NCI-H1105 (cell line): ENCODE results near the gene SLAIN2.
"Not testable (repeated sequence)": the region's sequence is repeated elsewhere in the genome, so short reads cannot be mapped to it uniquely, and the experiment has no call there.

Source experiments
- DNase-seq: peaks from one replicate; lab custom pipeline; 2025; lab: John Stamatoyannopoulos, UW

SLAIN2 gene

DNA sequence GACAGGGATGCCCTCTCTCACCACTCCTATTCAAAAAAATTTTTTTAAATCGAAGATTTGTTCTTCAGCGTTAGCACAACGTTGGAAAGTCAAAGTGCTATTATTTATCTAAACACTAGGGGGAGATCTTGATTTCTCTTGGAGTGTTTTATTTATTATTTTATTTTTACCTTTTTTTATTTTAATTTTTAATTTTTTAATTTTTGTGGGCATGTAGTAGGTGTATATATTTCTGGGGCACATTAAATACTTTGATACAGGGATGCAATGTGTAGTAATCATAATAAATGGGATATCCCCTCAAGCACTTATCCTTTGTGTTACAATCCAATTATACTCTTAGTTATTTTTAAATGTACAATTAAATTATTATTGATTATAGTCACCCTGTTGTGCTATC, 104.4 kb downstream of the SLAIN2 start:
- DNase-seq = no peak

DNA sequence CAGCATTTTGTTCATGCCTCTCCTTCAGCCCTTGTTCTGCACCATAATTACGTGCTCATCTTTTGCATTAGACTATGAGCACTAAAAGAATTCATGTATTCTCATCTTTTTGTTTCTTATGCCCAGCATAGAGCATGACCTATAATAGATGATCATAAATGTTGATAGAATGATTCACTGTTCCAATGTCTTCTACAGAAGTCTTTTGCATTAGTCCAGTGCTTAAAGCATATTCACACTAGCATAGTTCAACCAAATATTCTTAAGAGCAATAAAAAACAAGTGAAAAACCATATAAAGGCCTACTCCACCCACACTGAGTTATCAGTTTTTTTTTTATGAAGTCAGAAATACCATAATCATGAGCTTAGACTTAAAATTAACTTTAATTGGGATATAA, 105.3 kb downstream of the SLAIN2 start:
- DNase-seq = no peak

DNA sequence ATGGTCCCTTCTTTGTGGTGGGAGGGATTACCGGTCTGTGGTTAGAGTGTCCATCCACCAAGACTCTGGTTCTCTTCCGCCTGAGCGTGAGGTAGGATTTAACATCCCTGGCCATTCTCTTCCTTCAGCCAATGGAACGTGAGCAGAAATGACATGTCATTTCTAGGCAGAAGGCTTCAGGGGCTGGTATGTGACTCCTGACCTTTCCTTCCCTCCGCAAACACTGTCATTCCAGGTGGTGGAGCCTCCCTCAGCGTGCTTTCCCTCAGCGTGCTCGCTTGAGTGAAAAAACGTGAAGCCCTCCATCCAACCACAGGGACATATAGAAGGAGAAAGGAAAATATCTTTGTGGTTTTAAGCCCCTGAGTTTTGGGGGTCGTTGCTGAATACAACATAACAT, 107.8 kb downstream of the SLAIN2 start:
- DNase-seq = no peak

DNA sequence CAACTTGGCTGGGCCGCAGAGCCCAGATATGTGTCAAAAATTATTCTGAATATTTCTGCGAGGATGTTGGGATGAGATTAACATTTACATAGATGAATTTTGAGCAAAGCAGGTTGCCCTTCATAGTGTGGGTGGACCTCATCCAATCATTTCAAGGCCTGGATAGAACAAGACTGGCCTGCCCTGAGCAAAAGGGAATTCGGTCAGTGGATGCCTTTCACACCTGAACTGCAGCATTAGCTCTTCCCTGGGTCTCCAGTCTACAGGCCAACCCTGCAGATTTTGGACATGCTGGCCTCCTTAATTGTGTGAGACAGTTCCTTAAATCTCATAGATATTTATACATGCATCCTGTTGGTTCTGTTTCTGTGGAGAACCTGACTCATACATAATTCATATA, 109.4 kb downstream of the SLAIN2 start:
- DNase-seq = no peak

DNA sequence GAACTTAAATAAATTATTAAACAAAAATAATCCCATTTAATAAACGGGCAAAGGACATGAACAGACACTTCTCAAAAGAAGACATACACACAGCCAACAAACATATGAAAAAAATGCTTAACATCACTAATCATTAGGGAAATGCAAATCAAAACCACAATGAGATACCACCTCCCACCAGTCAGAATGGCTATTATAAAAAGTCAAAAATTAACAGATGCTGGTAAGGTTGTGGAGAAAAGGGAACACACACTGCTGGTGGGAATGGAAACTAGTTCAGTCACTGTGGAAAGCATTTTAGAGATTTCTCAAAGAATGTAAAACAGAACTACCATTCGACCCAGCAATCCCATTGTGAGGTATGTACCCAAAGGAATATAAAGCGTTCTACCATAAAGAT, 110.3 kb downstream of the SLAIN2 start:
- not testable (repeated sequence) for DNase-seq

DNA sequence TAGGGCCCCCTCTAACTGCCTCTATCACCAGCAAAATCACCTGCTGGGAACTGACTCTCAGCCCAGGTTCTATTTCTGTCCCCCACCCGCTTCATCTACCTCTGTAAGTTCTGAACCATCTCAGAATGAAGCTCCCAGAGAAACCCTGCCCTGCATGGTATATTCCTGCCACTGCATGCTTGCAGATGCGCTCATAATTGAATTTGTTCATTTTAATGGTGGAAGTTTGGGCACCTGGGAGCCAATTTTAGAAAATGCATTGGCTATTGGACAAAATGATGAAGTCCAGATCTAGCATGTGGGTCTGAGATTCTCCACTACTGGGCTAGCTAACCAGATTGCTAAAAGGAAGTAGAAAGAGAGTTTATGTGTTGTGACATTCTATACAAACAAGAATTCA, 113.3 kb downstream of the SLAIN2 start:
- DNase-seq = no peak

DNA sequence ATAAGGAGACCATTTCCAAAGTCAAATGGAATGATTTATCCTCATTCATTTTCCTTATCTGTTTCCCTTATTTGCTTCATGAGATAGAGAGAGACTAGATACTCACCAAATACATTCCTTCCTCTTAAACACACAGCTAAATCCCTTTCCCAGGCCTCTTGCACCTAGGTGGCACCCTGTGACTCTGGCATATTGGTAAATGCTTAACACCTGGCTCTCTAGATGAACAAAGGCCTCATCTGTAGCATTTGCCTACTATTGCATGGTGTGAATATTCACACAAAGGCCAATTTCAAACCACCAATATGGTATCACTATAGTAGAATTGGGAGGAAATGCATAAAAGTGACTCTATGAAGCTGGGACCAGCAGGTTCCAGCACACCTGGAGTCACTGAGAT, 119.7 kb downstream of the SLAIN2 start:
- no peak for DNase-seq

DNA sequence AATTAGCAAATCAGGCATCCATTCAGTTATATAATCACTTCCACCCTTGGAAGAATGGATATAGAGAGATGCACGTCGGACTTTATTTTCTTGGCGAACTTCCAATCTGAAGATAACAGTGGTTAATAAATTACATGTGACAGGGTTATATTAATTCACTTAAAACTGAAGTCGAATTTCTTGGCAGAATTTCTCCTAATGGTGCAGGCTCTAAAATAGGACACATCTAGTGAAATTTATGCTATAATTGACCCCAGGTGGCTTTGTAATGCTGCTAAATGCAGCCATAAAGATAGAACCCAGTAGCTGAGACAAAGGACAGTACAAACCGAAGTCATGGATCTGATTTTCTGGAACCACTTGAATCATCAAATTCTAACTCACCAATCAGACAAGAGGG, 121.0 kb downstream of the SLAIN2 start:
- peak; percentile 61 for DNase-seq

DNA sequence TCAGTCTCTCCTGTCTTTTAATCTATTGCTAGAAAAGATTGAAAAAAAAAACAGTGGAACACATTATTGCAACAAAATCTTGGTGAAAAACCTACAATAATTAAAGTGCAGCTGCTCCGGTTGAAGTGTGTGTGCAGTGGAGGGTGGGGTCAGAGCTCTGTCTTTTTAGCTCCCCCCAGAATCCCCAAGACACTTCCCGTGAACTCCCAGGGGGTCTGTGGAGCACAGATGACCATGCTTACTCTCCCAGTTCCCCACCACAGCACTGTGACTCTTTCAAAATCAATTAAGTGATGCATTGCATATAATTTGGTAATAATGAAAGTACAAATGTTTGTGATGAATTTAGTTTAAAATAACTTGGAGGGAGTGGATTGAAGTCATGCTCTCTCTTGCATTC, 126.1 kb downstream of the SLAIN2 start:
- no peak for DNase-seq

DNA sequence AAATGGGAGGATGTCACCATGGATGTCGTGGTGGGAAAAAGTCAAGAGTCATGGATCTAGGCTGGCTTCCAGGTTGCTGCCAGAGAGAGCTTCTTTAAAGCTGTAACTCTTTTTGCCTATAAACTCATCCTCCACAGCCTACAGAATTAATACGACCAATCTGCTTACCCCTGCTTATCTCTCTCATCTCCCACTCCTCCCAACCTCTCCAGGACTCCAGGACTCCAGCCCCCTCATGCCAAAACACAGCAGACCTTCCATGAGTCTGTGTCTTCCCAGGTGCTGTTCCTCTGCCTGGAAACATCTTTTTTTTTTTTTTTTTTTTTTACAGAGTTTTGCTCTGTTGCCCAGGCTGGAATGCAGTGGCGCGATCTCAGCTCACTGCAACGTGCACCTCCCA, 126.6 kb downstream of the SLAIN2 start:
- no peak for DNase-seq

DNA sequence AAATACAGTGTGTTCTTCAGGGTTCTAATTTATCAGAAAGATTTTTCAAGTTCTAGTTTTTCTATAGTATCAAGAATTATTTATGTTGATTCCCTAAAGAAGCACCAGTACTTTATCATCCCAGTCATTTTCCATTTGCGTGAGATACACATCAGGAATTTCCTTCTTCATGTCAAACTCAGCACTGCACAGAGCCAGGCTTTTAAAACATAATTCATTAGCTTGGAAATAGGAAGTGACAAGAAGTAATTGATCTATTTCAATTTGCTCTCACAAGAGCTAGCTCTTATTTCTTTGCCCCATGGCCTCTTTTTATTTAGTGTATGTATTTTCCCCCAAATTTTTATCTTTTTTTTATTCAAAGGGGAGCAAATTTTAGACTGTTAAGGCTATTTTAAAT, 128.8 kb downstream of the SLAIN2 start:
- DNase-seq = no peak

DNA sequence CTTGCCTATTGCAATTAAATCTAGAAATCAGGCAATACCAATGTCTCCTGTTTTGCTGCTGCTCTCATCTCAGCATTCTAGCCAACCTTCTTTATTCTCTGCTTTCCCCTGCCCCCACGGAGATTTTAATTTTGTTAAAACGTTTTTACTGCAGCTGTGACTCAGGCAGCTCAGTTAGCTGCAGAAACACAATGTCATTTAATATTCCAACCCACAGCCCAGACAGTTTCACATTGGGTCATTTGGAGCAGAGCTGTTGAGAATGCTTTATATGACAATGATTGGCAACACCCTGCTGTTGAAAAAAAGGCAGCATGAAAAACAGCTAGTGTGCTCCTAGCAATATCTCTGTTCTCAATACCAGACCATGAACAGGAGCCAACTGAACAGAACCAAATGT, 129.2 kb downstream of the SLAIN2 start:
- no peak for DNase-seq

DNA sequence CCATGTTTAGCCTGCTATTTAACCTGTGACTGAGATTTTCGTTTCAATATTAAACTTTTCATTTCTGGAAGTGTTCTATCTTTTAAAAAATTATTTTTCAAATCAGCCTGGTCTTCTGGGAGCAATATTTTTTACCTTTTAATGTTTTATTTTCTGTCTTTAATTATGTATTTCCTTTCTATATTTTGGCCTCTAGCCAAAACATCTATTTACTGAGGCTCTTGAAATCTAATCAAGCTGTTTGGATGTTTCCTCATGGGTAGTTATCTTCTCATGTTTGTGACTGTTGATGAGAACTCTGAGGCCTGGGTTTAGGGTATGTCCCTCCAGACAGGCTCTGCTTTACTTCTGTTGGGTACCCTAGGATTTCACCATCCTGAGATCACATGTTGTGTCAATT, 131.5 kb downstream of the SLAIN2 start:
- peak; percentile 27 for DNase-seq

DNA sequence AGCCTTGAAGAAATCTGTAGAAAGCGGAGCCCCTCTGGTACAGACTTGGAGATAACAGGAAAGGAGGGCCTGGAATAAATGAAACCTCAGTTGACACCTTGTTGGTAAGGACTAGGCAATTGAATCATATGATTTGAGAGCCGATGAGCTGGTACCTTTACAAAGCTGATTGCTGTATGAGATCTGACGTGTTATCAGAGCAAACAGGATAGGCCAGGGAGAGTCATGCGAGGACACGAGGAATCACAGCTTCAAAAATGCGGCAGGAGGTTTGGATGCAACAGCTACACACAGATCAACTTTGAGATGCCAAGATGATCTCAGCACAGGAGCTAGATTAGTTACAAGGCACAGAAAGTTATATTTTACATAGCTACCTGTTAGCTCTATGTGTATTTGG, 134.4 kb downstream of the SLAIN2 start:
- no peak for DNase-seq
